GM12878 (cell line): Measurements from ENCODE around the gene UNC5CL. TPM values are rescaled to one million over a fixed set of nuclear protein-coding genes. Genes with fewer than 3 reads are reported as not detected.

Source experiments
- ATAC-seq: fragments of 200-7000 bp; cut with Tn5 transposase; 3 replicates; pipeline ENCODE4 v1.9.1; 2020; ENCODE audit warnings: mild to moderate bottlenecking, moderate library complexity
- BruUV-seq: library from RNA; stranded (reverse); fragments of 400-500 nt; replicated peaks from 2 replicates; lab custom pipeline; 2021; lab: Mats Ljungman, UMichigan
- CTCF ChIA-PET: fragments of 300-600 bp; sonication (Branson Sonifier 250); formaldehyde crosslinking; extraction: SDS; loops from one replicate; lab custom pipeline; 2021; ENCODE audit warnings: inconsistent platforms; lab: Yijun Ruan, JAX
- POLR2A ChIA-PET: fragments of 350-600 bp; formaldehyde crosslinking; extraction: SDS; loops from one replicate; lab custom pipeline; 2021; ENCODE audit warnings: inconsistent platforms; lab: Charles Lee
- RAD21 ChIA-PET: fragments of 300-600 bp; sonication (Branson Sonifier 250); formaldehyde crosslinking; loops from one replicate; lab custom pipeline; 2023; ENCODE audit warnings: antibody characterized with exemption; ENCODE audit not compliant: unreplicated experiment; lab: Charles Lee
- SMC1A ChIA-PET: fragments of 300-600 bp; sonication (Branson Sonifier 250); formaldehyde crosslinking; loops from one replicate; lab custom pipeline; 2023; ENCODE audit not compliant: unreplicated experiment, uncharacterized antibody; lab: Charles Lee
- DNase-seq: peaks from one replicate; pipeline ENCODE4 v3.0.0-alpha.2; 2011; ENCODE audit warnings: low read depth, low spot score
- FAIRE-seq: peaks from 3 replicates; lab custom pipeline; 2011; peaks lifted over from hg19 to GRCh38; lab: Jason Lieb, UNC
- H2AFZ ChIP-seq: 2 replicates; pipeline ENCODE4 v1.6.0; 2011; ENCODE audit warnings: low read depth, low read length, control low read depth; ENCODE audit not compliant: control insufficient read depth
- H3K27ac ChIP-seq: 2 replicates; pipeline ENCODE4 v1.5.1; 2011; ENCODE audit warnings: control low read depth; ENCODE audit not compliant: control insufficient read depth, insufficient read depth
- H3K27me3 ChIP-seq, 2 experiments: replicated peaks in 1 of 2; 2 replicates each; pipeline versions ENCODE4 v1.6.0 to v1.6.1; 2011; ENCODE audit warnings: low read length in 1 of 2; ENCODE audit not compliant: control insufficient read depth in 2 of 2, insufficient read depth in 2 of 2
- H3K36me3 ChIP-seq, 2 experiments: 2 replicates each; pipeline ENCODE4 v1.5.1; 2011; ENCODE audit warnings: low read length in 1 of 2; ENCODE audit not compliant: control insufficient read depth in 2 of 2, insufficient read depth in 2 of 2
- H3K4me1 ChIP-seq: 2 replicates; pipeline ENCODE4 v1.6.1; 2011; ENCODE audit warnings: mild to moderate bottlenecking, low read length, moderate library complexity, mixed read lengths; ENCODE audit not compliant: control insufficient read depth, insufficient read depth
- H3K4me2 ChIP-seq: 2 replicates; pipeline ENCODE4 v1.6.0; 2011; ENCODE audit warnings: control low read depth; ENCODE audit not compliant: control insufficient read depth, insufficient read depth
- H3K4me3 ChIP-seq: fragments of 200-600 bp; sonication (generic); 2 replicates; pipeline ENCODE4 v1.5.1; 2016
- H3K79me2 ChIP-seq: 2 replicates; pipeline ENCODE4 v1.6.0; 2011; ENCODE audit warnings: low read length; ENCODE audit not compliant: control insufficient read depth, insufficient read depth
- H3K9ac ChIP-seq: 2 replicates; pipeline ENCODE4 v1.8.0; 2011; ENCODE audit warnings: low read length, control low read depth, mixed read lengths; ENCODE audit not compliant: control insufficient read depth, insufficient read depth
- H3K9me3 ChIP-seq: replicated peaks from 3 replicates; pipeline ENCODE4 v1.5.1; 2011; ENCODE audit warnings: mild to moderate bottlenecking, low read length; ENCODE audit not compliant: control insufficient read depth, insufficient read depth
- H4K20me1 ChIP-seq: 2 replicates; pipeline ENCODE4 v1.6.0; 2011; ENCODE audit not compliant: control insufficient read depth, insufficient read depth
- BCL11A ChIP-seq: IDR thresholded peaks from 2 replicates; pipeline ENCODE4 v1.6.1; 2011; ENCODE audit warnings: low read depth, low read length
- CBFB ChIP-seq: IDR thresholded peaks from 2 replicates; pipeline ENCODE4 v1.6.1; 2016; ENCODE audit warnings: antibody characterized with exemption, low read depth
- CEBPZ ChIP-seq: fragments of 150-350 bp; IDR thresholded peaks from 2 replicates; pipeline ENCODE4 v1.6.1; 2016; ENCODE audit warnings: low read depth, low read length
- CHD1 ChIP-seq: IDR thresholded peaks from 2 replicates; pipeline ENCODE4 v1.6.1; 2012; ENCODE audit warnings: low read depth, low read length, improper control_type of control experiment
- ELK1 ChIP-seq: IDR thresholded peaks from 2 replicates; pipeline ENCODE4 v1.6.1; 2012; ENCODE audit warnings: low read depth, low read length, improper control_type of control experiment
- EP300 ChIP-seq, 2 experiments: fragments of 150-350 bp in 1 of 2; IDR thresholded peaks; 2 replicates each; pipeline ENCODE4 v1.6.1; 2011 to 2012; ENCODE audit warnings: low read depth in 2 of 2, low read length in 2 of 2, borderline replicate concordance in 1 of 2, improper control_type of control experiment in 1 of 2, inconsistent platforms in 1 of 2; ENCODE audit not compliant: control insufficient read depth in 1 of 2
- HDGF ChIP-seq: fragments of 450-650 bp; IDR thresholded peaks from 2 replicates; pipeline ENCODE4 v1.6.1; 2016; ENCODE audit warnings: antibody characterized with exemption
- LARP7 ChIP-seq: fragments of 450-650 bp; IDR thresholded peaks from 2 replicates; pipeline ENCODE4 v1.6.1; 2017; ENCODE audit warnings: mild to moderate bottlenecking
- SKIL ChIP-seq: fragments of 450-650 bp; IDR thresholded peaks from 2 replicates; pipeline ENCODE4 v1.6.1; 2017; ENCODE audit warnings: mild to moderate bottlenecking, low read depth, inconsistent platforms; ENCODE audit not compliant: poor library complexity, severe bottlenecking
- STAT1 ChIP-seq: fragments of 450-650 bp; conservative IDR thresholded peaks from 2 replicates; pipeline ENCODE4 v1.6.1; 2014; ENCODE audit warnings: antibody characterized with exemption, mild to moderate bottlenecking
- TCF3 ChIP-seq: IDR thresholded peaks from 2 replicates; pipeline ENCODE4 v1.6.1; 2012; ENCODE audit warnings: low read depth, mild to moderate bottlenecking, low read length, borderline replicate concordance; ENCODE audit not compliant: insufficient read depth
- ZBED1 ChIP-seq: IDR thresholded peaks from 2 replicates; pipeline ENCODE4 v1.6.1; 2016; ENCODE audit warnings: borderline replicate concordance
- ZNF207 ChIP-seq: fragments of 450-650 bp; IDR thresholded peaks from 2 replicates; pipeline ENCODE4 v1.6.1; 2014; ENCODE audit warnings: antibody characterized with exemption, mild to moderate bottlenecking, borderline replicate concordance
- WGBS: methylation state at CpG from one replicate; pipeline ENCODE4 v1.1.6; 2016; ENCODE audit warnings: low lambda C conversion rate; ENCODE audit not compliant: insufficient replicate concordance, insufficient coverage; ENCODE audit errors: missing lambda C conversion rate; 5-methylcytosine and 5-hydroxymethylcytosine counted together
- in situ Hi-C: fragments of 300-500 bp; cut with MboI; formaldehyde crosslinking; loops from 9 replicates; pipeline ENCODE4 v1.14.3; 2018; ENCODE audit warnings: mixed read lengths
- intact Hi-C: fragments of 100-400 bp; cut with micrococcal nuclease; formaldehyde crosslinking; loops from one replicate; pipeline ENCODE4 v1.14.2; 2022; ENCODE audit not compliant: unreplicated experiment
- polyA plus RNA-seq, 11 experiments: library from polyadenylated mRNA; depleted of rRNA in 4 of 11; unstranded in 6 of 11; stranded (reverse) in 5 of 11; fragments of >200 nt; fragmentation: Nextera tagmentation in 4 of 11; fragmentation: Illumina TruSeq in 1 of 11; extraction: Ambion mirVana in 4 of 11; extraction: Trizol in 1 of 11; gene quantifications; 1 replicate in 1 of 11; 2 replicates in 10 of 11; pipeline versions ENCODE4 v1.2.1 to v1.2.3, GENCODE V29; 2011 to 2016; ENCODE audit warnings: inconsistent platforms in 2 of 11, missing spikeins in 2 of 11, low read depth in 1 of 11
- total RNA-seq, 4 experiments: library from RNA; depleted of rRNA in 3 of 4; stranded (reverse); fragments of >200 nt in 3 of 4; fragmentation: Illumina TruSeq in 1 of 4; extraction: Trizol in 1 of 4; gene quantifications; 2 replicates each; pipeline versions ENCODE4 v1.2.1 to v1.2.3, GENCODE V29; 2013 to 2021

Gene UNC5CL
- total and polyA plus RNA-seq, 10 of the 15 experiments (the other 5 are each of a cell fraction or from before 2014, with no cell fraction given) = 0.11 to 1.2 (median 0.46) TPM; not detected in 1

GRCh38 chr6:41025966-41026530, 13.0 kb downstream of the UNC5CL start:
- H3K9ac ChIP-seq = no peak overlapping the region
- ChIA-PET RAD21 (no interaction called here), SMC1A (interaction anchor here (1.5 to 3.8 kb wide), 2 partner anchors 14 to 28 kb away, joined by 3 to 13 read pairs; no protein-coding TSS in a partner anchor), POLR2A (no interaction called here), CTCF (interaction anchor here (2.2 to 5.0 kb wide), 5 partner anchors 11 to 44 kb away, joined by 7 to 30 read pairs (median 25); no protein-coding TSS in a partner anchor)
- H4K20me1 ChIP-seq = no peaks in the 10 kb centered on the region; the same call in 1 of the 2 replicates
- H3K27ac ChIP-seq = no peak overlapping the region
- FAIRE-seq = no peak
- no peak overlapping the region for H3K4me3 ChIP-seq
- H3K27me3 ChIP-seq = no peaks in the 10 kb centered on the region
- H2AFZ ChIP-seq = no peak overlapping the region
- TF ChIP-seq TCF3 (no peak), LARP7 (no peak), CHD1 (no peak), EP300 (IDR thresholded peaks at IDR 0.05; ENCODE audit: borderline replicate concordance in 1 of 2, control insufficient read depth in 1 of 2, low read depth in 2 of 2, low read length in 2 of 2) (no peak), ZNF207 (no peak), HDGF (no peak), CEBPZ (no peak), CBFB (no peak), BCL11A (no peak), STAT1 (no peak), ELK1 (no peak), ZBED1 (no peak), SKIL (no peak)
- H3K79me2 ChIP-seq = no peaks in the 10 kb centered on the region
- H3K4me1 ChIP-seq = peaks cover 8% of the 10 kb centered on the region
- ATAC-seq = no peak
- no peak overlapping the region for H3K4me2 ChIP-seq
- no peak for DNase-seq
- no TSS peak for BruUV-seq
- in situ Hi-C loops = no loop called here
- intact Hi-C loops = no loop called here
- no peaks in the 10 kb centered on the region for H3K9me3 ChIP-seq
- WGBS = 61% methylated on average over 3 of the region's 3 CpGs
- no peaks in the 10 kb centered on the region for H3K36me3 ChIP-seq
